ENCODE measurements around the gene PAFAH2.

- TF ChIP-seq CTCF (IDR thresholded peaks at IDR 0.05; ENCODE audit: low read depth, low read length, missing input control) = no peak
- no peak for TF ChIP-seq HNF4A (conservative IDR thresholded peaks at IDR 0.05)
- TF ChIP-seq GABPA (IDR thresholded peaks at IDR 0.05 in 1 of 2, conservative IDR thresholded peaks at IDR 0.05 in 1 of 2) = no peak
- no peak for TF ChIP-seq NR2F2 (IDR thresholded peaks at IDR 0.05)
- no peak for TF ChIP-seq RAD21 (IDR thresholded peaks at IDR 0.05)
- TF ChIP-seq REST (IDR thresholded peaks at IDR 0.05) = no peak
- TF ChIP-seq TAF1 (conservative IDR thresholded peaks at IDR 0.05) = no peak
- no peak for TF ChIP-seq ZBTB33 (IDR thresholded peaks at IDR 0.05)
- no peak for TF ChIP-seq YY1 (IDR thresholded peaks at IDR 0.05)
- no peak for TF ChIP-seq MAX (IDR thresholded peaks at IDR 0.05)
- no peak for TF ChIP-seq JUND (IDR thresholded peaks at IDR 0.05)
- no peak for TF ChIP-seq SP1 (IDR thresholded peaks at IDR 0.05)
- TF ChIP-seq ATF3 (IDR thresholded peaks at IDR 0.05) = no peak
Measured at GRCh38 chr1:26016258-26016952, 18.5 kb upstream of the PAFAH2 start.

Measured in liver (tissue), 3 donors.